Neural progenitor cell (in vitro differentiated cells): ENCODE measurements around the gene AURKA.

Source experiments
- EZH2 ChIP-seq: fragments of 200-600 bp; sonication (generic); IDR thresholded peaks from 2 replicates; pipeline ENCODE4 v1.6.1; 2017; ENCODE audit warnings: antibody characterized with exemption, mild to moderate bottlenecking, moderate library complexity
- EZH2phosphoT487 ChIP-seq: fragments of 200-600 bp; sonication (generic); IDR thresholded peaks from 2 replicates; pipeline ENCODE4 v1.6.1; 2017; ENCODE audit warnings: antibody characterized with exemption
- TF ChIP-seq, protein P1 (sequence below): fragments of 200-600 bp; sonication (generic); IDR thresholded peaks from 2 replicates; pipeline ENCODE4 v1.5.1; 2017; ENCODE audit warnings: antibody characterized with exemption, mild to moderate bottlenecking

DNA sequence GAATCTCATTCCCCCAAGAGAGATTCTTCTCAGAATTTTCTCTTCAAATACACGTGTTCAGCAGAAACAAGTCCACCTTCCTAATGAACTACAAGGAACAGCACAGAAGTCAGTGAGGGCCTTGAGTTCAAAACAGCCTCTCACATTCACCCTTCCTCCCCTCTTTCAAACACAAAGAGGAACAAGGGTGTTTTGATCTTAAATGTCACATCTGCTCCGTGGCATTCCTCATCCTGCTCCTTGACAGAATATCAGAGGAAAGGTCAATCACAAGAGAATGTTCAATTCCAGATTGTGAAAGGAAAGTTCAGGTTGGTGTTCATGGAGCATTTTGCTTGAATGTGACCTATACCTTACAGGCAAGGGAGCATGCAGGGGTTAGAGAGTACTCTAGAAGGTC lies 68.8 kb downstream of the AURKA start:
- TF ChIP-seq, protein P1, sequence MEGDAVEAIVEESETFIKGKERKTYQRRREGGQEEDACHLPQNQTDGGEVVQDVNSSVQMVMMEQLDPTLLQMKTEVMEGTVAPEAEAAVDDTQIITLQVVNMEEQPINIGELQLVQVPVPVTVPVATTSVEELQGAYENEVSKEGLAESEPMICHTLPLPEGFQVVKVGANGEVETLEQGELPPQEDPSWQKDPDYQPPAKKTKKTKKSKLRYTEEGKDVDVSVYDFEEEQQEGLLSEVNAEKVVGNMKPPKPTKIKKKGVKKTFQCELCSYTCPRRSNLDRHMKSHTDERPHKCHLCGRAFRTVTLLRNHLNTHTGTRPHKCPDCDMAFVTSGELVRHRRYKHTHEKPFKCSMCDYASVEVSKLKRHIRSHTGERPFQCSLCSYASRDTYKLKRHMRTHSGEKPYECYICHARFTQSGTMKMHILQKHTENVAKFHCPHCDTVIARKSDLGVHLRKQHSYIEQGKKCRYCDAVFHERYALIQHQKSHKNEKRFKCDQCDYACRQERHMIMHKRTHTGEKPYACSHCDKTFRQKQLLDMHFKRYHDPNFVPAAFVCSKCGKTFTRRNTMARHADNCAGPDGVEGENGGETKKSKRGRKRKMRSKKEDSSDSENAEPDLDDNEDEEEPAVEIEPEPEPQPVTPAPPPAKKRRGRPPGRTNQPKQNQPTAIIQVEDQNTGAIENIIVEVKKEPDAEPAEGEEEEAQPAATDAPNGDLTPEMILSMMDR, result no peak
- no peak for TF ChIP-seq EZH2
- TF ChIP-seq EZH2phosphoT487, result no peak
